ENCODE results near the gene RNU7-1. TPM values are rescaled to one million over a fixed set of nuclear protein-coding genes. Genes with fewer than 3 reads are reported as not detected.

RNU7-1 gene
- total and polyA plus RNA-seq, 9 of the 15 experiments (the other 6 are each of a cell fraction or from before 2014, with no cell fraction given) = not detected

DNA sequence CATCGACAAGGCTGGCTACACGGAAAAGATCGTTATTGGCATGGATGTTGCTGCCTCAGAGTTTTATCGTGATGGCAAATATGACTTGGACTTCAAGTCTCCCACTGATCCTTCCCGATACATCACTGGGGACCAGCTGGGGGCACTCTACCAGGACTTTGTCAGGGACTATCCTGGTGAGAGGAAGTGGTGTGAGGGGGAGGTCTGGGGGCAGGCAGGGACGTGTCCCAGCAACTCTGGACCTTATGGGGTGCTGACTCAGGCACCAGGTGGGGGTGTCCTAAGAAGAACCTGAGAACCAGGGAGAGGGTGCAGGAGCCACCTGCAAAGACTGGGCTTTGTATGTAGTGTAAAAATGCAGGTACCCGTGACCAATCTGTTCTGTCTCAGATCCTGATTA, 24.0 kb upstream of the RNU7-1 start:
- intact Hi-C loops (cut with micrococcal nuclease) (no loop called here), in situ Hi-C loops (cut with MboI) (no loop called here)
- TF ChIP-seq SPI1 (IDR thresholded peaks at IDR 0.05; ENCODE audit: borderline replicate concordance, low read depth, low read length) = peak; percentile 67
- no peak for TF ChIP-seq POLR2H (tag; IDR thresholded peaks at IDR 0.05; ENCODE audit: low read depth)
- no peaks in the 10 kb centered on the region for H4K20me1 ChIP-seq (replicated peaks; ENCODE audit: control insufficient read depth, insufficient read depth, low read length)
- H3K27me3 ChIP-seq (ENCODE audit: control insufficient read depth in 2 of 2, insufficient read depth in 2 of 2, low read length in 2 of 2) = no peaks in the 10 kb centered on the region
- FAIRE-seq = no peak
- DNase-seq (ENCODE audit: extremely low read depth in 1 of 4, low spot score in 3 of 4) = peak in 1 of 4 experiments; percentile 20
- no peaks in the 10 kb centered on the region for H3K9me3 ChIP-seq (replicated peaks; ENCODE audit: control insufficient read depth, insufficient read depth, low read depth, low read length)
- no peak overlapping the region for H2AFZ ChIP-seq (ENCODE audit: low read depth, low read length)
- ChIA-PET POLR2A (interaction anchor here (0.7 to 1.5 kb wide), 5 partner anchors 10 to 119 kb away, joined by 3 to 5 read pairs (median 3); partner anchors contain the start of genes C12orf57 and RNU7-1), CTCF (ENCODE audit: low intra/inter-chr PET ratio) (interaction anchor here (1.1 kb wide), 1 partner anchor 194 kb away, joined by 4 read pairs; no protein-coding TSS in a partner anchor)
- no peak overlapping the region; the same call in 1 of the 2 replicates for H3K4me2 ChIP-seq (ENCODE audit: insufficient read depth, low read length)
- peaks cover 6% of the 10 kb centered on the region for H3K9me1 ChIP-seq (ENCODE audit: control insufficient read depth, insufficient read depth, low read length)
- BruUV-seq (replicated peaks) = no TSS peak
- H3K9ac ChIP-seq (ENCODE audit: insufficient read depth in 1 of 2, low read depth in 2 of 2, low read length in 2 of 2) = no peak overlapping the region; a peak in 1 of 4 replicates
- no peak overlapping the region for H3K4me3 ChIP-seq
- WGBS (ENCODE audit: insufficient coverage, low coverage, missing lambda C conversion rate) = 42% methylated on average over 6 of the region's 7 CpGs
- peaks cover 14 to 27% of the 10 kb centered on the region in 2 experiments; a peak in 4 of 5 replicates for H3K4me1 ChIP-seq (replicated peaks in 1 of 2; ENCODE audit: control insufficient read depth in 2 of 2, insufficient read depth in 2 of 2, low read length in 2 of 2)
- peaks cover 19% of the 10 kb centered on the region for H3K79me2 ChIP-seq (ENCODE audit: control insufficient read depth, insufficient read depth, low read length)
- no peak for ATAC-seq
- no peak overlapping the region for H3K27ac ChIP-seq (ENCODE audit: extremely low read depth, low read depth, low read length)
- peaks cover 28% of the 10 kb centered on the region; the same call in 2 of the 3 replicates for H3K36me3 ChIP-seq (ENCODE audit: control insufficient read depth, insufficient read depth, low read length)

DNA sequence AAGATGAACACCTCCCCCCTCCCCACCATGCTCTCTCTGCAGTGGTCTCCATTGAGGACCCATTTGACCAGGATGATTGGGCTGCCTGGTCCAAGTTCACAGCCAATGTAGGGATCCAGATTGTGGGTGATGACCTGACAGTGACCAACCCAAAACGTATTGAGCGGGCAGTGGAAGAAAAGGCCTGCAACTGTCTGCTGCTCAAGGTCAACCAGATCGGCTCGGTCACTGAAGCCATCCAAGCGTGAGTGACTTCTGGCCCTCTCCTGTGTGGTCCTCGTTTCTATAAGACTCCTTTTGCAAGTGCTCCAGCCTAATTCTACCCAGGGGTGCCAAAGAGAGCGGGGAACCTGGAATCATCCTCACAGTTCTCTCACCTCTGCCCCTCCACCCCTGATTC, 22.1 kb upstream of the RNU7-1 start:
- ATAC-seq (no peak), FAIRE-seq (no peak), DNase-seq (ENCODE audit: extremely low read depth in 1 of 4, low spot score in 3 of 4) (no peak)
- Histone ChIP-seq H3K27ac (ENCODE audit: extremely low read depth, low read depth, low read length) (no peak overlapping the region), H3K36me3 (ENCODE audit: control insufficient read depth, insufficient read depth, low read length) (peaks cover 26% of the 10 kb centered on the region; the same call in 2 of the 3 replicates), H3K4me2 (ENCODE audit: insufficient read depth, low read length) (no peak overlapping the region), H3K9me1 (ENCODE audit: control insufficient read depth, insufficient read depth, low read length) (peaks cover 4% of the 10 kb centered on the region), H3K79me2 (ENCODE audit: control insufficient read depth, insufficient read depth, low read length) (0 out of 3 replicates have a peak, but pooled peaks cover 3% of the 10 kb centered on the region), H3K9me3 (replicated peaks; ENCODE audit: control insufficient read depth, insufficient read depth, low read depth, low read length) (no peaks in the 10 kb centered on the region), H3K27me3 (ENCODE audit: control insufficient read depth in 2 of 2, insufficient read depth in 2 of 2, low read length in 2 of 2) (no peaks in the 10 kb centered on the region), H4K20me1 (replicated peaks; ENCODE audit: control insufficient read depth, insufficient read depth, low read length) (no peaks in the 10 kb centered on the region), H3K9ac (ENCODE audit: insufficient read depth in 1 of 2, low read depth in 2 of 2, low read length in 2 of 2) (peak overlapping the region in 1 of 2 experiments; percentile 36; a peak in 1 of 4 replicates), H3K4me1 (replicated peaks in 1 of 2; ENCODE audit: control insufficient read depth in 2 of 2, insufficient read depth in 2 of 2, low read length in 2 of 2) (peaks cover 19 to 26% of the 10 kb centered on the region in 2 experiments; a peak in 4 of 5 replicates), H2AFZ (ENCODE audit: low read depth, low read length) (no peak overlapping the region), H3K4me3 (no peak overlapping the region)
- TF ChIP-seq, protein P1, sequence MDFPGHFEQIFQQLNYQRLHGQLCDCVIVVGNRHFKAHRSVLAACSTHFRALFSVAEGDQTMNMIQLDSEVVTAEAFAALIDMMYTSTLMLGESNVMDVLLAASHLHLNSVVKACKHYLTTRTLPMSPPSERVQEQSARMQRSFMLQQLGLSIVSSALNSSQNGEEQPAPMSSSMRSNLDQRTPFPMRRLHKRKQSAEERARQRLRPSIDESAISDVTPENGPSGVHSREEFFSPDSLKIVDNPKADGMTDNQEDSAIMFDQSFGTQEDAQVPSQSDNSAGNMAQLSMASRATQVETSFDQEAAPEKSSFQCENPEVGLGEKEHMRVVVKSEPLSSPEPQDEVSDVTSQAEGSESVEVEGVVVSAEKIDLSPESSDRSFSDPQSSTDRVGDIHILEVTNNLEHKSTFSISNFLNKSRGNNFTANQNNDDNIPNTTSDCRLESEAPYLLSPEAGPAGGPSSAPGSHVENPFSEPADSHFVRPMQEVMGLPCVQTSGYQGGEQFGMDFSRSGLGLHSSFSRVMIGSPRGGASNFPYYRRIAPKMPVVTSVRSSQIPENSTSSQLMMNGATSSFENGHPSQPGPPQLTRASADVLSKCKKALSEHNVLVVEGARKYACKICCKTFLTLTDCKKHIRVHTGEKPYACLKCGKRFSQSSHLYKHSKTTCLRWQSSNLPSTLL (IDR thresholded peaks at IDR 0.05) = no peak
- TF ChIP-seq CBX3 (IDR thresholded peaks at IDR 0.05; ENCODE audit: borderline replicate concordance in 1 of 2, low read length in 2 of 2) (no peak), NFE2 (IDR thresholded peaks at IDR 0.05; ENCODE audit: low read depth) (no peak)
- ChIA-PET POLR2A (interaction anchor here (0.8 to 1.0 kb wide), 3 partner anchors 18 to 31 kb away, joined by 3 read pairs; partner anchors contain the start of genes C12orf57 and RNU7-1), CTCF (ENCODE audit: low intra/inter-chr PET ratio) (no interaction called here)
- in situ Hi-C loops (cut with MboI) (no loop called here), intact Hi-C loops (cut with micrococcal nuclease) (no loop called here)
- no TSS peak for BruUV-seq (replicated peaks)
- 64% methylated on average over 6 of the region's 7 CpGs for WGBS (ENCODE audit: insufficient coverage, low coverage, missing lambda C conversion rate)

Data from K562 (cell line).